ENCODE data around the gene PRR35. TPM values are rescaled to one million over a fixed set of nuclear protein-coding genes. Genes with fewer than 3 reads are reported as not detected.

Gene PRR35
- total RNA-seq, 1 experiment from 2014 or later: not detected

- Mint-ChIP-seq H3K27me3 (ENCODE audit: unreplicated experiment) (no peaks in the 10 kb centered on the region), H3K4me3 (ENCODE audit: low read depth, unreplicated experiment) (no peak overlapping the region), H3K27ac (ENCODE audit: unreplicated experiment) (no peak overlapping the region), H3K9me3 (ENCODE audit: low read depth, unreplicated experiment) (peaks cover 6% of the 10 kb centered on the region), H3K36me3 (ENCODE audit: insufficient read depth, unreplicated experiment) (peaks cover 6% of the 10 kb centered on the region), H3K4me1 (ENCODE audit: low read depth, unreplicated experiment) (peaks cover 7% of the 10 kb centered on the region)
- no peak for DNase-seq
- no TSS peak for BruUV-seq (replicated peaks)
- CTCF ChIA-PET: no interaction called here
- TF ChIP-seq, protein P1, sequence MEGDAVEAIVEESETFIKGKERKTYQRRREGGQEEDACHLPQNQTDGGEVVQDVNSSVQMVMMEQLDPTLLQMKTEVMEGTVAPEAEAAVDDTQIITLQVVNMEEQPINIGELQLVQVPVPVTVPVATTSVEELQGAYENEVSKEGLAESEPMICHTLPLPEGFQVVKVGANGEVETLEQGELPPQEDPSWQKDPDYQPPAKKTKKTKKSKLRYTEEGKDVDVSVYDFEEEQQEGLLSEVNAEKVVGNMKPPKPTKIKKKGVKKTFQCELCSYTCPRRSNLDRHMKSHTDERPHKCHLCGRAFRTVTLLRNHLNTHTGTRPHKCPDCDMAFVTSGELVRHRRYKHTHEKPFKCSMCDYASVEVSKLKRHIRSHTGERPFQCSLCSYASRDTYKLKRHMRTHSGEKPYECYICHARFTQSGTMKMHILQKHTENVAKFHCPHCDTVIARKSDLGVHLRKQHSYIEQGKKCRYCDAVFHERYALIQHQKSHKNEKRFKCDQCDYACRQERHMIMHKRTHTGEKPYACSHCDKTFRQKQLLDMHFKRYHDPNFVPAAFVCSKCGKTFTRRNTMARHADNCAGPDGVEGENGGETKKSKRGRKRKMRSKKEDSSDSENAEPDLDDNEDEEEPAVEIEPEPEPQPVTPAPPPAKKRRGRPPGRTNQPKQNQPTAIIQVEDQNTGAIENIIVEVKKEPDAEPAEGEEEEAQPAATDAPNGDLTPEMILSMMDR (IDR thresholded peaks at IDR 0.05; ENCODE audit: unreplicated experiment): no peak
- intact Hi-C loops (cut with micrococcal nuclease; ENCODE audit: unreplicated experiment): no loop called here
These were observed 46.6 kb downstream of the PRR35 start for GRCh38 chr16:606656-607307.

DNA sequence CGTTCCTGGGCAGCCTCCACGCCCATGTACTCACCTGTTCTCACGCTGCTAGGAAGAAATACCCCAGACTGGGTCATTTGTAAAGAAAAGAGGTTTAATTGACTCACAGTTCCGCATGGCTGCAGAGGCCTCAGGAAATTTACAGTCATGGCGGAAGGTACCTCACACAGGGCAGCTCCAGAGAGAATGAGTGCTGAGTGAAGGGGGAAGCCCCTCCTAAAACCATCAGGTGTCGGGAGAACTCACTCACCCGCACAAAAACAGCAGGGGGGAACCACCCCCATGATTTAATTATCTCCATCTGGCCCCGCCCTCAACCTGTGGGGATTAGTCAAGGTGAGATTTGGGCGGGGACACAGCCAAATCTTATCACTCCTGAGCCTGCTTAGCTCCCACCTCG lies 47.8 kb downstream of the PRR35 start:
- DNase-seq: no peak
- Mint-ChIP-seq H3K27me3 (ENCODE audit: unreplicated experiment) (no peaks in the 10 kb centered on the region), H3K36me3 (ENCODE audit: insufficient read depth, unreplicated experiment) (peaks cover 6% of the 10 kb centered on the region), H3K4me3 (ENCODE audit: low read depth, unreplicated experiment) (no peak overlapping the region), H3K4me1 (ENCODE audit: low read depth, unreplicated experiment) (peaks cover 7% of the 10 kb centered on the region), H3K27ac (ENCODE audit: unreplicated experiment) (no peak overlapping the region), H3K9me3 (ENCODE audit: low read depth, unreplicated experiment) (peaks cover 6% of the 10 kb centered on the region)
- TF ChIP-seq, protein P1 (IDR thresholded peaks at IDR 0.05; ENCODE audit: unreplicated experiment): no peak
- CTCF ChIA-PET: interaction anchor here (0.5 kb wide), 1 partner anchor 207 kb away, joined by 3 read pairs; no protein-coding TSS in a partner anchor
- intact Hi-C loops (cut with micrococcal nuclease; ENCODE audit: unreplicated experiment): no loop called here
- BruUV-seq (replicated peaks): no TSS peak

GRCh38 chr16:609316-609715 lies 49.1 kb downstream of the PRR35 start:
- Mint-ChIP-seq H3K4me3 (ENCODE audit: low read depth, unreplicated experiment) (no peak overlapping the region), H3K27me3 (ENCODE audit: unreplicated experiment) (no peaks in the 10 kb centered on the region), H3K36me3 (ENCODE audit: insufficient read depth, unreplicated experiment) (peaks cover 15% of the 10 kb centered on the region), H3K27ac (ENCODE audit: unreplicated experiment) (no peak overlapping the region), H3K4me1 (ENCODE audit: low read depth, unreplicated experiment) (peaks cover 7% of the 10 kb centered on the region), H3K9me3 (ENCODE audit: low read depth, unreplicated experiment) (peaks cover 6% of the 10 kb centered on the region)
- BruUV-seq (replicated peaks): no TSS peak
- TF ChIP-seq, protein P1 (IDR thresholded peaks at IDR 0.05; ENCODE audit: unreplicated experiment): no peak
- intact Hi-C loops (cut with micrococcal nuclease; ENCODE audit: unreplicated experiment): no loop called here
- CTCF ChIA-PET: interaction anchor here (0.5 kb wide), 1 partner anchor 12 kb away, joined by 4 read pairs; no protein-coding TSS in a partner anchor
- no peak for DNase-seq

DNA sequence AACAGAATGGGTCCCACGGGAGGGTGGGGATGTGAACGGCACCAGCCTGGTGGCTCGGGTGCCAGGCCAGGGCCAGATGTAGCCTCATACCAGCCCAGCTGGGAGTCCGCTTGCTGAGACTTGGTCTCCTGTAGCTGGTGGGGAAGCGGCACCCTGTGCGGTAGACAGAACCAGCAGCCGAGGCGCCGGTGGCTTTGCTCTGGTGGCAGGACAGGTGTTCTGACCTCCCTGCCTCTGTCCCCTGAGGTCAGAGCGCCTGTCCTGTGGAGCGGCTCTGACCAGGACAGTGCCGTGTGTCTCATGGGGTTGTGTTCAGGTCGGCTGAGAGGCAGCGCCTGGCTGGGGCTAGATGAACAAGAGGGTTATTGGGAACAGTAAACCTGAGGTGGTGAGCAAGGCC lies 49.8 kb downstream of the PRR35 start:
- TF ChIP-seq, protein P1 (IDR thresholded peaks at IDR 0.05; ENCODE audit: unreplicated experiment): no peak
- H3K4me3 Mint-ChIP-seq (ENCODE audit: low read depth, unreplicated experiment): no peak overlapping the region
- intact Hi-C loops (cut with micrococcal nuclease; ENCODE audit: unreplicated experiment): no loop called here
- H3K27me3 Mint-ChIP-seq (ENCODE audit: unreplicated experiment): no peaks in the 10 kb centered on the region
- peaks cover 7% of the 10 kb centered on the region for H3K4me1 Mint-ChIP-seq (ENCODE audit: low read depth, unreplicated experiment)
- H3K27ac Mint-ChIP-seq (ENCODE audit: unreplicated experiment): no peak overlapping the region
- DNase-seq: no peak
- CTCF ChIA-PET: no interaction called here
- peaks cover 6% of the 10 kb centered on the region for H3K9me3 Mint-ChIP-seq (ENCODE audit: low read depth, unreplicated experiment)
- H3K36me3 Mint-ChIP-seq (ENCODE audit: insufficient read depth, unreplicated experiment): peaks cover 15% of the 10 kb centered on the region
- no TSS peak for BruUV-seq (replicated peaks)

All from Calu3 (cell line).